ENCODE results near the gene TLCD5. TPM values are rescaled to one million over a fixed set of nuclear protein-coding genes. Genes with fewer than 3 reads are reported as not detected.

The TLCD5 gene
- 7.2 and 10.7 TPM in 2 replicates for total RNA-seq

GRCh38 chr11:120324932-120325810 is at the start of gene TLCD5:
Gene TLCD5 (plus strand): TSS chr11:120325299. CDS start chr11:120327442, 2,143 bp downstream.

GRCh38 chr11:120335908-120336640 is 11.0 kb downstream of the TLCD5 start, which contains the start of gene ARHGEF12:
Gene ARHGEF12 (plus strand): TSS chr11:120336413. CDS start chr11:120337244, 831 bp downstream.

Small RNAs within 50 kb of the gene (small RNA-seq; reads per million reads assigned to genes)
- gene RF00100, result 703 reads per million, percentile 99 among the genes with 10 or more reads in this experiment

Other genes with a start within 250 kb of the TLCD5 start
- gene TRIM29, start 187.2 kb upstream of the TLCD5 start, total RNA-seq, result 0.20 and 1.1 TPM in 2 replicates
- 96.8 and 139 TPM in 2 replicates for gene OAF, start 114.3 kb upstream of the TLCD5 start, total RNA-seq
- under 0.01 and 0.20 TPM in 2 replicates for gene POU2F3, start 85.2 kb upstream of the TLCD5 start, total RNA-seq
- 62.1 and 95.4 TPM in 2 replicates for gene ARHGEF12, start 11.1 kb downstream of the TLCD5 start, total RNA-seq
- not detected in 2 replicates for gene GRIK4, start 186.4 kb downstream of the TLCD5 start, total RNA-seq